ENCODE measurements around the gene PRR5L. TPM values are rescaled to one million over a fixed set of nuclear protein-coding genes. Genes with fewer than 3 reads are reported as not detected.

Gene PRR5L
- total and polyA plus RNA-seq, 2 experiments from 2014 or later: 3.1 to 8.9 TPM

DNA sequence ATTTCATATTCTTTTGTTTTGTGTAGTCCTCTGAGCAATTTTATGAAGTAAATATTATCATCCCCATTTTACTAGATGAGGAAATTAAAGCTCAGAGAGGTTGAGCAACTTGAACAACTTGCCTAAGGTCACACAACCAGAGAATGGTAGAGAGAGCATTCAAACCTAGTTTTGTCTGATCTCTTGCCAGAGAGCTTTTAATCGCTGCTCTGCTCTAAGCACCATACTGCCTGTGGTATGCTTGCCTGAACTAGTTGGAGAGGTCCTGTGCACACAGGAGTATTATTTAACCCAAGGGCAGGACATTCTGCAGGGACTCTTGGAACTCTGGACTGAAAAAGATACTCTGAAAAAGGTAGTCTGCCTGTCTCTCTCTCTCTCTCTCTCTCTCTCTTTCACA is 175.5 kb downstream of the PRR5L start:
- no peaks in the 10 kb centered on the region for H3K4me1 ChIP-seq (ENCODE audit: insufficient read depth)
- H3K36me3 ChIP-seq (ENCODE audit: insufficient read depth): no peaks in the 10 kb centered on the region
- no peaks in the 10 kb centered on the region for H4K20me1 ChIP-seq (replicated peaks; ENCODE audit: insufficient read depth)
- no peak overlapping the region for H3K27ac Mint-ChIP-seq
- no peaks in the 10 kb centered on the region for H3K79me2 ChIP-seq (replicated peaks; ENCODE audit: insufficient read depth)
- H3K4me1 Mint-ChIP-seq: peaks cover 7% of the 10 kb centered on the region; the same call in 2 of the 3 replicates
- DNase-seq (ENCODE audit: low spot score) (no peak), ATAC-seq (no peak)
- H2AFZ ChIP-seq: no peak overlapping the region
- TF ChIP-seq STAT1 (IDR thresholded peaks at IDR 0.05; ENCODE audit: unreplicated experiment) (no peak), ZNF114 (CRISPR knock-in tag; IDR thresholded peaks at IDR 0.05) (no peak), JUNB (IDR thresholded peaks at IDR 0.05; ENCODE audit: unreplicated experiment) (no peak), ZNF331 (CRISPR knock-in tag; IDR thresholded peaks at IDR 0.05; ENCODE audit: low read depth) (no peak), EZH2 (IDR thresholded peaks at IDR 0.05; ENCODE audit: low read depth, unreplicated experiment) (no peak), NANOG (IDR thresholded peaks at IDR 0.05; ENCODE audit: borderline replicate concordance) (no peak), POLR2AphosphoS5 (IDR thresholded peaks at IDR 0.05; ENCODE audit: low read depth) (no peak), CREB1 (CRISPR knock-in tag; IDR thresholded peaks at IDR 0.05; ENCODE audit: low read depth) (no peak), EZH2phosphoT487 (IDR thresholded peaks at IDR 0.05; ENCODE audit: unreplicated experiment) (no peak)
- TF ChIP-seq, protein P1, sequence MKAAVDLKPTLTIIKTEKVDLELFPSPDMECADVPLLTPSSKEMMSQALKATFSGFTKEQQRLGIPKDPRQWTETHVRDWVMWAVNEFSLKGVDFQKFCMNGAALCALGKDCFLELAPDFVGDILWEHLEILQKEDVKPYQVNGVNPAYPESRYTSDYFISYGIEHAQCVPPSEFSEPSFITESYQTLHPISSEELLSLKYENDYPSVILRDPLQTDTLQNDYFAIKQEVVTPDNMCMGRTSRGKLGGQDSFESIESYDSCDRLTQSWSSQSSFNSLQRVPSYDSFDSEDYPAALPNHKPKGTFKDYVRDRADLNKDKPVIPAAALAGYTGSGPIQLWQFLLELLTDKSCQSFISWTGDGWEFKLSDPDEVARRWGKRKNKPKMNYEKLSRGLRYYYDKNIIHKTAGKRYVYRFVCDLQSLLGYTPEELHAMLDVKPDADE (IDR thresholded peaks at IDR 0.05): no peak
- TF ChIP-seq, protein P2, sequence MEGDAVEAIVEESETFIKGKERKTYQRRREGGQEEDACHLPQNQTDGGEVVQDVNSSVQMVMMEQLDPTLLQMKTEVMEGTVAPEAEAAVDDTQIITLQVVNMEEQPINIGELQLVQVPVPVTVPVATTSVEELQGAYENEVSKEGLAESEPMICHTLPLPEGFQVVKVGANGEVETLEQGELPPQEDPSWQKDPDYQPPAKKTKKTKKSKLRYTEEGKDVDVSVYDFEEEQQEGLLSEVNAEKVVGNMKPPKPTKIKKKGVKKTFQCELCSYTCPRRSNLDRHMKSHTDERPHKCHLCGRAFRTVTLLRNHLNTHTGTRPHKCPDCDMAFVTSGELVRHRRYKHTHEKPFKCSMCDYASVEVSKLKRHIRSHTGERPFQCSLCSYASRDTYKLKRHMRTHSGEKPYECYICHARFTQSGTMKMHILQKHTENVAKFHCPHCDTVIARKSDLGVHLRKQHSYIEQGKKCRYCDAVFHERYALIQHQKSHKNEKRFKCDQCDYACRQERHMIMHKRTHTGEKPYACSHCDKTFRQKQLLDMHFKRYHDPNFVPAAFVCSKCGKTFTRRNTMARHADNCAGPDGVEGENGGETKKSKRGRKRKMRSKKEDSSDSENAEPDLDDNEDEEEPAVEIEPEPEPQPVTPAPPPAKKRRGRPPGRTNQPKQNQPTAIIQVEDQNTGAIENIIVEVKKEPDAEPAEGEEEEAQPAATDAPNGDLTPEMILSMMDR (conservative IDR thresholded peaks at IDR 0.05; ENCODE audit: low read depth in 2 of 2): no peak
- TF ChIP-seq, protein P3, sequence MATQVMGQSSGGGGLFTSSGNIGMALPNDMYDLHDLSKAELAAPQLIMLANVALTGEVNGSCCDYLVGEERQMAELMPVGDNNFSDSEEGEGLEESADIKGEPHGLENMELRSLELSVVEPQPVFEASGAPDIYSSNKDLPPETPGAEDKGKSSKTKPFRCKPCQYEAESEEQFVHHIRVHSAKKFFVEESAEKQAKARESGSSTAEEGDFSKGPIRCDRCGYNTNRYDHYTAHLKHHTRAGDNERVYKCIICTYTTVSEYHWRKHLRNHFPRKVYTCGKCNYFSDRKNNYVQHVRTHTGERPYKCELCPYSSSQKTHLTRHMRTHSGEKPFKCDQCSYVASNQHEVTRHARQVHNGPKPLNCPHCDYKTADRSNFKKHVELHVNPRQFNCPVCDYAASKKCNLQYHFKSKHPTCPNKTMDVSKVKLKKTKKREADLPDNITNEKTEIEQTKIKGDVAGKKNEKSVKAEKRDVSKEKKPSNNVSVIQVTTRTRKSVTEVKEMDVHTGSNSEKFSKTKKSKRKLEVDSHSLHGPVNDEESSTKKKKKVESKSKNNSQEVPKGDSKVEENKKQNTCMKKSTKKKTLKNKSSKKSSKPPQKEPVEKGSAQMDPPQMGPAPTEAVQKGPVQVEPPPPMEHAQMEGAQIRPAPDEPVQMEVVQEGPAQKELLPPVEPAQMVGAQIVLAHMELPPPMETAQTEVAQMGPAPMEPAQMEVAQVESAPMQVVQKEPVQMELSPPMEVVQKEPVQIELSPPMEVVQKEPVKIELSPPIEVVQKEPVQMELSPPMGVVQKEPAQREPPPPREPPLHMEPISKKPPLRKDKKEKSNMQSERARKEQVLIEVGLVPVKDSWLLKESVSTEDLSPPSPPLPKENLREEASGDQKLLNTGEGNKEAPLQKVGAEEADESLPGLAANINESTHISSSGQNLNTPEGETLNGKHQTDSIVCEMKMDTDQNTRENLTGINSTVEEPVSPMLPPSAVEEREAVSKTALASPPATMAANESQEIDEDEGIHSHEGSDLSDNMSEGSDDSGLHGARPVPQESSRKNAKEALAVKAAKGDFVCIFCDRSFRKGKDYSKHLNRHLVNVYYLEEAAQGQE (IDR thresholded peaks at IDR 0.05; ENCODE audit: unreplicated experiment): no peak
- TF ChIP-seq, protein P4, sequence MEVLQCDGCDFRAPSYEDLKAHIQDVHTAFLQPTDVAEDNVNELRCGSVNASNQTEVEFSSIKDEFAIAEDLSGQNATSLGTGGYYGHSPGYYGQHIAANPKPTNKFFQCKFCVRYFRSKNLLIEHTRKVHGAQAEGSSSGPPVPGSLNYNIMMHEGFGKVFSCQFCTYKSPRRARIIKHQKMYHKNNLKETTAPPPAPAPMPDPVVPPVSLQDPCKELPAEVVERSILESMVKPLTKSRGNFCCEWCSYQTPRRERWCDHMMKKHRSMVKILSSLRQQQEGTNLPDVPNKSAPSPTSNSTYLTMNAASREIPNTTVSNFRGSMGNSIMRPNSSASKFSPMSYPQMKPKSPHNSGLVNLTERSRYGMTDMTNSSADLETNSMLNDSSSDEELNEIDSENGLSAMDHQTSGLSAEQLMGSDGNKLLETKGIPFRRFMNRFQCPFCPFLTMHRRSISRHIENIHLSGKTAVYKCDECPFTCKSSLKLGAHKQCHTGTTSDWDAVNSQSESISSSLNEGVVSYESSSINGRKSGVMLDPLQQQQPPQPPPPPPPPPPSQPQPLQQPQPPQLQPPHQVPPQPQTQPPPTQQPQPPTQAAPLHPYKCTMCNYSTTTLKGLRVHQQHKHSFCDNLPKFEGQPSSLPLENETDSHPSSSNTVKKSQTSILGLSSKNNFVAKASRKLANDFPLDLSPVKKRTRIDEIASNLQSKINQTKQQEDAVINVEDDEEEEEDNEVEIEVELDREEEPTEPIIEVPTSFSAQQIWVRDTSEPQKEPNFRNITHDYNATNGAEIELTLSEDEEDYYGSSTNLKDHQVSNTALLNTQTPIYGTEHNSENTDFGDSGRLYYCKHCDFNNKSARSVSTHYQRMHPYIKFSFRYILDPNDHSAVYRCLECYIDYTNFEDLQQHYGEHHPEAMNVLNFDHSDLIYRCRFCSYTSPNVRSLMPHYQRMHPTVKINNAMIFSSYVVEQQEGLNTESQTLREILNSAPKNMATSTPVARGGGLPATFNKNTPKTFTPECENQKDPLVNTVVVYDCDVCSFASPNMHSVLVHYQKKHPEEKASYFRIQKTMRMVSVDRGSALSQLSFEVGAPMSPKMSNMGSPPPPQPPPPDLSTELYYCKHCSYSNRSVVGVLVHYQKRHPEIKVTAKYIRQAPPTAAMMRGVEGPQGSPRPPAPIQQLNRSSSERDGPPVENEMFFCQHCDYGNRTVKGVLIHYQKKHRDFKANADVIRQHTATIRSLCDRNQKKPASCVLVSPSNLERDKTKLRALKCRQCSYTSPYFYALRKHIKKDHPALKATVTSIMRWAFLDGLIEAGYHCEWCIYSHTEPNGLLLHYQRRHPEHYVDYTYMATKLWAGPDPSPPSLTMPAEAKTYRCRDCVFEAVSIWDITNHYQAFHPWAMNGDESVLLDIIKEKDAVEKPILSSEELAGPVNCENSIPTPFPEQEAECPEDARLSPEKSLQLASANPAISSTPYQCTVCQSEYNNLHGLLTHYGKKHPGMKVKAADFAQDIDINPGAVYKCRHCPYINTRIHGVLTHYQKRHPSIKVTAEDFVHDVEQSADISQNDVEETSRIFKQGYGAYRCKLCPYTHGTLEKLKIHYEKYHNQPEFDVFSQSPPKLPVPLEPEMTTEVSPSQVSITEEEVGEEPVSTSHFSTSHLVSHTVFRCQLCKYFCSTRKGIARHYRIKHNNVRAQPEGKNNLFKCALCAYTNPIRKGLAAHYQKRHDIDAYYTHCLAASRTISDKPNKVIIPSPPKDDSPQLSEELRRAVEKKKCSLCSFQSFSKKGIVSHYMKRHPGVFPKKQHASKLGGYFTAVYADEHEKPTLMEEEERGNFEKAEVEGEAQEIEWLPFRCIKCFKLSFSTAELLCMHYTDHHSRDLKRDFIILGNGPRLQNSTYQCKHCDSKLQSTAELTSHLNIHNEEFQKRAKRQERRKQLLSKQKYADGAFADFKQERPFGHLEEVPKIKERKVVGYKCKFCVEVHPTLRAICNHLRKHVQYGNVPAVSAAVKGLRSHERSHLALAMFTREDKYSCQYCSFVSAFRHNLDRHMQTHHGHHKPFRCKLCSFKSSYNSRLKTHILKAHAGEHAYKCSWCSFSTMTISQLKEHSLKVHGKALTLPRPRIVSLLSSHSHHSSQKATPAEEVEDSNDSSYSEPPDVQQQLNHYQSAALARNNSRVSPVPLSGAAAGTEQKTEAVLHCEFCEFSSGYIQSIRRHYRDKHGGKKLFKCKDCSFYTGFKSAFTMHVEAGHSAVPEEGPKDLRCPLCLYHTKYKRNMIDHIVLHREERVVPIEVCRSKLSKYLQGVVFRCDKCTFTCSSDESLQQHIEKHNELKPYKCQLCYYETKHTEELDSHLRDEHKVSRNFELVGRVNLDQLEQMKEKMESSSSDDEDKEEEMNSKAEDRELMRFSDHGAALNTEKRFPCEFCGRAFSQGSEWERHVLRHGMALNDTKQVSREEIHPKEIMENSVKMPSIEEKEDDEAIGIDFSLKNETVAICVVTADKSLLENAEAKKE (CRISPR knock-in tag; IDR thresholded peaks at IDR 0.05): no peak
- no peaks in the 10 kb centered on the region for H3F3A ChIP-seq (replicated peaks; ENCODE audit: low read depth)
- H3K9me3 Mint-ChIP-seq: no peaks in the 10 kb centered on the region
- no peak overlapping the region for H3K27ac ChIP-seq (ENCODE audit: low read depth)
- H3K4me3 Mint-ChIP-seq: no peak overlapping the region
- no peaks in the 10 kb centered on the region for H3K27me3 ChIP-seq (ENCODE audit: insufficient read depth)
- peaks cover 3% of the 10 kb centered on the region for H3K27me3 Mint-ChIP-seq (ENCODE audit: insufficient read depth, low read depth, poor library complexity)
- no peaks in the 10 kb centered on the region for H3K36me3 Mint-ChIP-seq (ENCODE audit: low read depth)
- H3K9me2 ChIP-seq (ENCODE audit: insufficient read depth): no peaks in the 10 kb centered on the region
- no peak overlapping the region for H3K4me3 ChIP-seq
- H3K4me2 ChIP-seq: no peak overlapping the region

All from GM23338 (cell line).